B cell (primary cell): Measurements from ENCODE around the gene CETN3.

Source experiments
- EZH2 ChIP-seq: IDR thresholded peaks from 2 replicates; pipeline ENCODE4 v1.6.1; 2012; ENCODE audit warnings: borderline replicate concordance, low read depth, mild to moderate bottlenecking, moderate library complexity, low read length; ENCODE audit not compliant: insufficient read depth, poor library complexity, severe bottlenecking
- TF ChIP-seq, protein P1 (sequence below): fragments of 200-600 bp; IDR thresholded peaks from one replicate; pipeline ENCODE4 v1.8.0; 2022; ENCODE audit warnings: antibody characterized with exemption, mild to moderate bottlenecking

DNA sequence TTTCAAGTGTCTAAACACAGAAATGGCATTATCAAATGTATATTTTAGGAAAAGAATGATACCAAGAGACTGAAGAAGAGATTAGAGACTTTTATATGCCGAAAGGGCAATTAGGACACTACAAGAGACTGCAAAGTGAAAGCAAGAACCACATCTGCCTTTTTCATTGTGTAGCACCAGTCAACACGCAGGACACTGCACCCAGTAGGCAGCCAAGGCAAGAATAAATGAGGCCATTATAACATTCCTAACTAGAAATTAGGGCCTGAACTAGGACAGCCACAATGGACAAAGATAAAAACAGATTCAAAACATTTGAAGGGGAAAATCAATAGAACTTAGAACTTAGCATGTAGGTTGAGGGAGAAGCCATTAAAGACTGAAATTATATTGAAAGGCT lies 10.8 kb downstream of the CETN3 start:
- TF ChIP-seq, protein P1, sequence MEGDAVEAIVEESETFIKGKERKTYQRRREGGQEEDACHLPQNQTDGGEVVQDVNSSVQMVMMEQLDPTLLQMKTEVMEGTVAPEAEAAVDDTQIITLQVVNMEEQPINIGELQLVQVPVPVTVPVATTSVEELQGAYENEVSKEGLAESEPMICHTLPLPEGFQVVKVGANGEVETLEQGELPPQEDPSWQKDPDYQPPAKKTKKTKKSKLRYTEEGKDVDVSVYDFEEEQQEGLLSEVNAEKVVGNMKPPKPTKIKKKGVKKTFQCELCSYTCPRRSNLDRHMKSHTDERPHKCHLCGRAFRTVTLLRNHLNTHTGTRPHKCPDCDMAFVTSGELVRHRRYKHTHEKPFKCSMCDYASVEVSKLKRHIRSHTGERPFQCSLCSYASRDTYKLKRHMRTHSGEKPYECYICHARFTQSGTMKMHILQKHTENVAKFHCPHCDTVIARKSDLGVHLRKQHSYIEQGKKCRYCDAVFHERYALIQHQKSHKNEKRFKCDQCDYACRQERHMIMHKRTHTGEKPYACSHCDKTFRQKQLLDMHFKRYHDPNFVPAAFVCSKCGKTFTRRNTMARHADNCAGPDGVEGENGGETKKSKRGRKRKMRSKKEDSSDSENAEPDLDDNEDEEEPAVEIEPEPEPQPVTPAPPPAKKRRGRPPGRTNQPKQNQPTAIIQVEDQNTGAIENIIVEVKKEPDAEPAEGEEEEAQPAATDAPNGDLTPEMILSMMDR: no peak
- TF ChIP-seq EZH2: no peak
